ENCODE data around the gene IL12B.
A peak's percentile ranks its signal among the peaks of the same experiment; 100 is the strongest.
"Not testable (repeated sequence)": the region's sequence is repeated elsewhere in the genome, so short reads cannot be mapped to it uniquely, and the experiment has no call there.

IL12B gene

GRCh38 chr5:159330131-159330800 is at the start of gene IL12B:
IL12B (minus strand) TSS chr5:159330487; CDS start chr5:159326782, 3,705 bp downstream.
- DNase-seq (ENCODE audit: low read depth in 1 of 2, low spot score in 1 of 2) = no peak

- no peak for DNase-seq (ENCODE audit: low read depth in 1 of 2, low spot score in 1 of 2)
These were observed 47.4 kb upstream of the IL12B start for GRCh38 chr5:159377653-159378052.

GRCh38 chr5:159367866-159368265 is 37.6 kb upstream of the IL12B start:
- not testable (repeated sequence) for DNase-seq (ENCODE audit: low read depth in 1 of 2, low spot score in 1 of 2)

GRCh38 chr5:159366776-159367175 is 36.5 kb upstream of the IL12B start:
- DNase-seq (ENCODE audit: low read depth in 1 of 2, low spot score in 1 of 2) = not testable (repeated sequence)

GRCh38 chr5:159362220-159362619 is 31.9 kb upstream of the IL12B start:
- DNase-seq (ENCODE audit: low read depth in 1 of 2, low spot score in 1 of 2) = no peak

GRCh38 chr5:159359871-159360270 is 29.6 kb upstream of the IL12B start:
- DNase-seq (ENCODE audit: low read depth in 1 of 2, low spot score in 1 of 2) = not testable (repeated sequence)

- no peak for DNase-seq (ENCODE audit: low read depth in 1 of 2, low spot score in 1 of 2)
These were observed 29.1 kb upstream of the IL12B start for GRCh38 chr5:159359408-159359807.

GRCh38 chr5:159353661-159354252 is 23.5 kb upstream of the IL12B start:
- DNase-seq (ENCODE audit: low read depth in 1 of 2, low spot score in 1 of 2) = no peak

GRCh38 chr5:159350644-159351043 is 20.4 kb upstream of the IL12B start:
- not testable (repeated sequence) for DNase-seq (ENCODE audit: low read depth in 1 of 2, low spot score in 1 of 2)

GRCh38 chr5:159350216-159350615 is 19.9 kb upstream of the IL12B start:
- DNase-seq (ENCODE audit: low read depth in 1 of 2, low spot score in 1 of 2) = not testable (repeated sequence)

- DNase-seq (ENCODE audit: low read depth in 1 of 2, low spot score in 1 of 2) = no peak
These were observed 15.6 kb upstream of the IL12B start for GRCh38 chr5:159345861-159346260.

GRCh38 chr5:159345336-159345735 is 15.0 kb upstream of the IL12B start:
- no peak for DNase-seq (ENCODE audit: low read depth in 1 of 2, low spot score in 1 of 2)

- DNase-seq (ENCODE audit: low read depth in 1 of 2, low spot score in 1 of 2) = no peak
These were observed 13.2 kb upstream of the IL12B start for GRCh38 chr5:159343295-159344094.

- no peak for DNase-seq (ENCODE audit: low read depth in 1 of 2, low spot score in 1 of 2)
These were observed 12.6 kb upstream of the IL12B start for GRCh38 chr5:159342840-159343239.

- peak in 1 of 2 donors; percentile 35 for DNase-seq (ENCODE audit: low read depth in 1 of 2, low spot score in 1 of 2)
These were observed 11.6 kb upstream of the IL12B start for GRCh38 chr5:159341906-159342310.

GRCh38 chr5:159341145-159341544 is 10.9 kb upstream of the IL12B start:
- DNase-seq (ENCODE audit: low read depth in 1 of 2, low spot score in 1 of 2) = no peak

GRCh38 chr5:159340511-159340910 is 10.2 kb upstream of the IL12B start:
- DNase-seq (ENCODE audit: low read depth in 1 of 2, low spot score in 1 of 2) = no peak

GRCh38 chr5:159339460-159339859 is 9.2 kb upstream of the IL12B start:
- no peak for DNase-seq (ENCODE audit: low read depth in 1 of 2, low spot score in 1 of 2)

GRCh38 chr5:159338118-159338517 is 7.8 kb upstream of the IL12B start:
- no peak for DNase-seq (ENCODE audit: low read depth in 1 of 2, low spot score in 1 of 2)

- DNase-seq (ENCODE audit: low read depth in 1 of 2, low spot score in 1 of 2) = peak in 1 of 2 donors; percentile 20
These were observed 7.0 kb upstream of the IL12B start for GRCh38 chr5:159337016-159337955.

GRCh38 chr5:159336586-159336985 is 6.3 kb upstream of the IL12B start:
- DNase-seq (ENCODE audit: low read depth in 1 of 2, low spot score in 1 of 2) = no peak
